Astrocyte of the spinal cord (primary cell): Measurements from ENCODE around the gene SLC26A6.

Experiments used
- DNase-seq: peaks from one replicate; pipeline ENCODE4 v3.0.0; 2011; ENCODE audit warnings: low read depth, low spot score
- H3K4me3 ChIP-seq: 2 replicates; pipeline ENCODE4 v1.5.1; 2011; ENCODE audit warnings: low read depth, mild to moderate bottlenecking, low read length, moderate library complexity
- CTCF ChIP-seq: IDR thresholded peaks from 2 replicates; pipeline ENCODE4 v1.5.1; 2012; ENCODE audit warnings: low read depth, mild to moderate bottlenecking, low read length, inconsistent platforms
- in situ Hi-C: cut with HindIII; loops from 2 replicates; pipeline ENCODE4 v1.10.0; 2017; ENCODE audit warnings: low sequenced_read_pairs

SLC26A6 gene

GRCh38 chr3:48625600-48625999 lies 9.7 kb downstream of the SLC26A6 start:
- no peak for TF ChIP-seq CTCF
- no peak for DNase-seq
- in situ Hi-C loops: no loop called here
- no peak overlapping the region for H3K4me3 ChIP-seq

- H3K4me3 ChIP-seq: no peak overlapping the region
- TF ChIP-seq CTCF: no peak
- DNase-seq: no peak
- in situ Hi-C loops: no loop called here
Measured at GRCh38 chr3:48624767-48625166, 10.5 kb downstream of the SLC26A6 start.

GRCh38 chr3:48623851-48624547 lies 11.3 kb downstream of the SLC26A6 start:
- no peak for DNase-seq
- no peak overlapping the region for H3K4me3 ChIP-seq
- in situ Hi-C loops: no loop called here
- TF ChIP-seq CTCF: no peak

- no peak within 1 kb of the TSS for H3K4me3 ChIP-seq
Measured at GRCh38 chr3:48621461-48621869, 13.8 kb downstream of the SLC26A6 start, which contains the start of gene TMEM89. Gene TMEM89, minus strand, starts transcription at chr3:48621769. Its CDS starts 13 bp downstream, at chr3:48621756.

GRCh38 chr3:48619541-48620524 lies 15.4 kb downstream of the SLC26A6 start:
- DNase-seq: no peak
- TF ChIP-seq CTCF: no peak
- in situ Hi-C loops: no loop called here
- H3K4me3 ChIP-seq: no peak overlapping the region

More at GRCh38 chr3:48621461-48621869, 13.8 kb downstream of the SLC26A6 start, which contains the start of gene TMEM89:
- no peak for TF ChIP-seq CTCF
- DNase-seq: no peak
- in situ Hi-C loops: no loop called here

GRCh38 chr3:48617559-48617958 lies 17.7 kb downstream of the SLC26A6 start:
- no peak for DNase-seq
- TF ChIP-seq CTCF: no peak
- H3K4me3 ChIP-seq: no peak overlapping the region
- in situ Hi-C loops: no loop called here
